Neural progenitor cell (in vitro differentiated cells): ENCODE data around the gene CADPS.

Experiments
- CTCF ChIP-seq: fragments of 200-600 bp; sonication (generic); IDR thresholded peaks from 2 replicates; pipeline ENCODE4 v1.5.1; 2017; ENCODE audit warnings: antibody characterized with exemption, mild to moderate bottlenecking
- EZH2 ChIP-seq: fragments of 200-600 bp; sonication (generic); IDR thresholded peaks from 2 replicates; pipeline ENCODE4 v1.6.1; 2017; ENCODE audit warnings: antibody characterized with exemption, mild to moderate bottlenecking, moderate library complexity

DNA sequence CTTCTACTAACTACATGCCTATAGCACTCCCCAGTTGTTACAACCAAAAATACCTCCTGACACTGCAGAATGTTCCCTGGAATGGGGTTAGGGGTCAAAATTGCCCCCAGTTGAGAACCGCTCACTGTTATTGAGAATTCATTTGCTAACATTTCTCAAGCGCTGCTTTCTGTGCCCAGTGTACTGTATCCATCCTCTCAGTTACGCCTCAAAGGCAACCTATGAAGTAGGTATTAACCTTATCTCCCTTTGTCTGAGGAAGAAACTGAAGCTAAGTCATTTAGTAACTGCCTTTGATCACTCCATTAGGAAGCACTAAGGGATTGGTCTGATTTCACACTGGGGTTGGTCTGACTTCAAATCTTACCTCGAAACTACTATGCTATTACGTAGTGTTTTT is 70.1 kb downstream of the CADPS start:
- TF ChIP-seq CTCF (no peak), EZH2 (no peak)
